Fibroblast of pulmonary artery (primary cell): ENCODE results near the gene ARG2.
A peak's percentile ranks its signal among the peaks of the same experiment; 100 is the strongest.

Experiments used
- DNase-seq: peaks from one replicate; pipeline ENCODE4 v3.0.0-alpha.2; 2010; ENCODE audit warnings: low read depth
- H3K4me3 ChIP-seq: replicated peaks from 2 replicates; pipeline ENCODE4 v1.5.1; 2011; ENCODE audit warnings: low read depth, mild to moderate bottlenecking, control low read depth, low read length, moderate library complexity
- TF ChIP-seq, protein P1 (sequence below): IDR thresholded peaks from 2 replicates; pipeline ENCODE4 v1.5.1; 2011; ENCODE audit warnings: mild to moderate bottlenecking, control low read depth, low read length, inconsistent platforms; ENCODE audit errors: missing control alignments

ARG2 gene

DNA sequence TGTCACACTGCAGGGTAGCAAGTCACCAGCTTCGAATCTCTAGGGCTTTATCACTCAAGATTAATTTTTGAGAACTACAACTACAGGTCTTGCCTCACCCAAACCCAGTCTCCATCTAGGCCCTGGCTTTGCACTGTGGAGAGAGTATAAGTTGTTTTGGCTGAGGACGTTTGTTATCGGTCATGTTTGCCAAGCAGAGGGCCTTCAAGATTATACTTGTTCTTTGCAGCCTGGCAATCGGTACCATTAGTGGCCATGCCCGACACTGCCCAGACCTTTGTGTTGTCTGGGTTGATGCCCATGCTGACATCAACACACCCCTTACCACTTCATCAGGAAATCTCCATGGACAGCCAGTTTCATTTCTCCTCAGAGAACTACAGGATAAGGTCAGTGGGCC lies 25.7 kb downstream of the ARG2 start:
- no peak for DNase-seq
- TF ChIP-seq, protein P1, sequence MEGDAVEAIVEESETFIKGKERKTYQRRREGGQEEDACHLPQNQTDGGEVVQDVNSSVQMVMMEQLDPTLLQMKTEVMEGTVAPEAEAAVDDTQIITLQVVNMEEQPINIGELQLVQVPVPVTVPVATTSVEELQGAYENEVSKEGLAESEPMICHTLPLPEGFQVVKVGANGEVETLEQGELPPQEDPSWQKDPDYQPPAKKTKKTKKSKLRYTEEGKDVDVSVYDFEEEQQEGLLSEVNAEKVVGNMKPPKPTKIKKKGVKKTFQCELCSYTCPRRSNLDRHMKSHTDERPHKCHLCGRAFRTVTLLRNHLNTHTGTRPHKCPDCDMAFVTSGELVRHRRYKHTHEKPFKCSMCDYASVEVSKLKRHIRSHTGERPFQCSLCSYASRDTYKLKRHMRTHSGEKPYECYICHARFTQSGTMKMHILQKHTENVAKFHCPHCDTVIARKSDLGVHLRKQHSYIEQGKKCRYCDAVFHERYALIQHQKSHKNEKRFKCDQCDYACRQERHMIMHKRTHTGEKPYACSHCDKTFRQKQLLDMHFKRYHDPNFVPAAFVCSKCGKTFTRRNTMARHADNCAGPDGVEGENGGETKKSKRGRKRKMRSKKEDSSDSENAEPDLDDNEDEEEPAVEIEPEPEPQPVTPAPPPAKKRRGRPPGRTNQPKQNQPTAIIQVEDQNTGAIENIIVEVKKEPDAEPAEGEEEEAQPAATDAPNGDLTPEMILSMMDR: no peak
- no peak overlapping the region for H3K4me3 ChIP-seq

DNA sequence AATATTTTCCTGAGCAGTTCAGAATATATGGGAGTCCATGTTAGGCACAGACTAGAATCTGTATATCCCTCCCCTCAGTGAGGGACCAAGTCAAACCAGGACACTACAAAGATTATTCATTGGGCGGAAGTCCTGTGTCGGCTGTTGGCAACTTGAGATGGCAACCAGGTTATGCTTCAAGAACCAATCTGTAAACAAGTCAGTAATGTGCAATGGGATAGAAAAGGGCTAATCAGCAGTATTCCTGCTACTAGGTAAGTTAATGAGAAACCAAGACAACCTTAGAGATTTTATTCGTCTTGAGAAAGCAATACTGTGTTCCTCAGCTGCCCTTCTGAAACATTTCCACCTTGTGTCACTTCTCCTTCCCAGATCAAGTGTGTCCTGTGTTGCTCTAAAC lies 26.4 kb downstream of the ARG2 start:
- no peak for DNase-seq
- TF ChIP-seq, protein P1: no peak
- H3K4me3 ChIP-seq: no peak overlapping the region

DNA sequence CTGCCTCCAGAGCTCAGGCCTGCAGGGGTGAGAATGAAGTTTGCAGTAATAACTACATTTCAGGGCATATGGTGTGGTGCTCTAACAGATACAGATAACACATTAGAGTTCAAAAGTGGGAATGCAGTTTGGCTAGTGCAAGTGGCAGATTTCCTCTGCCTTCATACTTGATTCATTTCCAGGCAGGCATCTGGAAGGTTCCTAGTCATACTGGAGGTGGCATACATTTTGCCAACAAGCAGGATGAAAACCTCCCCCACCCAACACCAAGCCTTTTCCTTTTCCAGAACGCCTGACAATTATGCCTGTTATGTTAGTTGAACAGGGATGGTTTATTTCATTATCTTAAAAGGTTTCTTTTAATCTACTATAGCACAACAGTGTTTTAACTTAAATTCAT lies 30.4 kb downstream of the ARG2 start:
- TF ChIP-seq, protein P1: no peak
- no peak for DNase-seq
- no peak overlapping the region for H3K4me3 ChIP-seq

DNA sequence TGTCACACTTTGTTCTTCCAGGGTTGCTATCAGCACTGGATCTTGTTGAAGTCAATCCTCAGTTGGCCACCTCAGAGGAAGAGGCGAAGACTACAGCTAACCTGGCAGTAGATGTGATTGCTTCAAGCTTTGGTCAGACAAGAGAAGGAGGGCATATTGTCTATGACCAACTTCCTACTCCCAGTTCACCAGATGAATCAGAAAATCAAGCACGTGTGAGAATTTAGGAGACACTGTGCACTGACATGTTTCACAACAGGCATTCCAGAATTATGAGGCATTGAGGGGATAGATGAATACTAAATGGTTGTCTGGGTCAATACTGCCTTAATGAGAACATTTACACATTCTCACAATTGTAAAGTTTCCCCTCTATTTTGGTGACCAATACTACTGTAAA lies 31.0 kb downstream of the ARG2 start:
- DNase-seq: peak; percentile 77
- TF ChIP-seq, protein P1: no peak
- H3K4me3 ChIP-seq: no peak overlapping the region

DNA sequence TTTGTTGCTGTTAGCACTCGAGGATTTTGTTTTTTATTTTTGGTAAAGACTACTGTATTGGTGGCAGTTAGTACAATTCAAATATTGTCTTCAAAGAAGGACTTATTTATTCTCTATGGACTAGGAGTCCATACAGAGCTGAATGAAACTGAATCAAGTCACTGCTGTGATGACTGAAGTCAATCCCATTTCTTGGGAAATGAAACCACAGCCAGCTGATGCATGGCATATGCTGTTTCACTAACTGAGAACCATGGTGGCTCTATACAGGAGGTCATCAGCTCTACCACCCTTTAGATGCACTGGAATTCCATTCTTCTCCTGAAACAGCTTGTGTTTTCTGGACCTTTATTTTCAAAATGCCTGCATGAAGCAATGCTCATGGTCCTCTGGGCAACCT lies 32.5 kb downstream of the ARG2 start:
- TF ChIP-seq, protein P1: no peak
- H3K4me3 ChIP-seq: no peak overlapping the region
- DNase-seq: no peak

DNA sequence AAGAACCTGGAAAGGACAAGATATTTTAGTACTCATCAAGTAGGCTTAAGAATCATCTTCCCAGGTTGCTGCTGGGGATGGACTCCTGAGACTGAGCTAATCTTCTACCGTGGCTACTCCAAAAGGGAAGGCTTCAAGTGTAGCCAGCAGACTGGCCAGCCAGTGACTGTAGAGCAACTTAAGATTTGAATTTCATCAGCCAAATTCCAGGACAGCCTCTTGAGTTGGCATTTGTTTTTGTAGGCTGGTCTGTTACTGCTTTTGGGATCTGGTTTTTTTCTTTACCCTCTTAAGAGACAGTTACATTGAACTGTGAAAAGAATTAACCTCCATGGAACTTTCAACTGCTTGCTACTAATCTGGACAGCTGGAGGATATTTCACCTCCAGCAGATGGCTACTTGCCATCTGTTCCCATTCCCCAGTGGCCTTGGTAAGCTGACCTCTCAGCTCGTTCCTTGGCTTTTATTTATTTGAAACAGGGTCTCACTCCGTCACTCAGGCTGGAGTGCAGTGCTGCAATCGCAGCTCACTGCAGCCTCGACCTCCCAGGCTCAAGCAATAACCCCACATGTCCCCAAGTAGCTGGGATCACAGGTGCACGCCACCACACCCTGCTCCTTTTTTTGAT lies 34.0 kb downstream of the ARG2 start:
- TF ChIP-seq, protein P1: no peak
- H3K4me3 ChIP-seq: no peak overlapping the region
- DNase-seq: peak; percentile 33

DNA sequence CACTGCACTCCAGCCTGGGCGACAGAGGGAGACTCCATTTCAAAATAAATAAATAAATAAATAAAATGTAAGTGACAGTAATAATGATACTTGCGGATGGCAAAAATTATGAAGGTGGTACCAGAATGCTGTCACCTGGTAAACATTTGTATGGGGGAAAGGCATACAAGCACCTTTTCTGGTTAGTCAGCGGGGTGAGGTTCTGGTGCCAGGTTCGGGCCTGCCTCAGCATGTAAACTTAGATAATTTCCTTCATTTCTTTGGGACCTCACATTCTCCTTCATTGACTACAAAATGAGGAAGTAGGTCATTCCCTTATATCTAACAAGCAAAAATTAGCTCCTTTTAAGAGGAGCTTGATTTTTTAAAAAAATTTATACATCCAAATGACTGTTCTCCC lies 43.9 kb downstream of the ARG2 start:
- H3K4me3 ChIP-seq: no peak overlapping the region
- no peak for DNase-seq
- TF ChIP-seq, protein P1: no peak
